CD4-positive, alpha-beta T cell treated with Interleukin-4 for 1 hour (primary cell): ENCODE results near the gene GAA.

Experiments used
- DNase-seq, 2 donors: peaks; one replicate each; pipeline ENCODE4 v3.0.0-alpha.2; 2020 to 2022

Gene GAA

GRCh38 chr17:80119271-80119791, 17.9 kb downstream of the GAA start:
- DNase-seq: no peak

- no peak for DNase-seq
Measured at GRCh38 chr17:80119839-80120238, 18.5 kb downstream of the GAA start.

GRCh38 chr17:80122026-80122575, 20.7 kb downstream of the GAA start:
- no peak for DNase-seq

GRCh38 chr17:80122926-80123505, 21.6 kb downstream of the GAA start:
- no peak for DNase-seq

GRCh38 chr17:80123791-80124190, 22.4 kb downstream of the GAA start:
- no peak for DNase-seq

GRCh38 chr17:80124351-80124981, 23.1 kb downstream of the GAA start:
- no peak for DNase-seq

GRCh38 chr17:80125656-80126448, 24.5 kb downstream of the GAA start:
- no peak for DNase-seq

- DNase-seq: no peak
Measured at GRCh38 chr17:80126449-80126715, 25.0 kb downstream of the GAA start.

GRCh38 chr17:80129006-80129565, 27.7 kb downstream of the GAA start:
- no peak for DNase-seq

- DNase-seq: no peak
Measured at GRCh38 chr17:80130992-80131391, 29.6 kb downstream of the GAA start.

GRCh38 chr17:80132906-80133625, 31.7 kb downstream of the GAA start:
- no peak for DNase-seq

- no peak for DNase-seq
Measured at GRCh38 chr17:80133626-80133970, 32.2 kb downstream of the GAA start.

- DNase-seq: no peak
Measured at GRCh38 chr17:80137131-80137530, 35.8 kb downstream of the GAA start.

- no peak for DNase-seq
Measured at GRCh38 chr17:80138856-80139426, 37.6 kb downstream of the GAA start.

GRCh38 chr17:80141463-80142165, 40.2 kb downstream of the GAA start:
- no peak for DNase-seq

GRCh38 chr17:80142929-80143328, 41.5 kb downstream of the GAA start:
- no peak for DNase-seq

GRCh38 chr17:80145076-80146075, 44.0 kb downstream of the GAA start:
- peak in 1 of 2 donors; percentile 18 for DNase-seq

GRCh38 chr17:80146121-80147034, 45.0 kb downstream of the GAA start:
- peak in 1 of 2 donors; percentile 43 for DNase-seq

GRCh38 chr17:80147035-80147822, 45.8 kb downstream of the GAA start, which contains the start of gene EIF4A3:
TSS of gene EIF4A3 (minus strand) at chr17:80147128. CDS start at chr17:80146961, 167 bp downstream.
- peak; percentile 98 for DNase-seq
